Head of caudate nucleus (tissue), 42 donors: ENCODE measurements around the gene TNFRSF4.

Source experiments
- DNase-seq, 42 donors: peaks; one replicate each; pipeline versions ENCODE4 v3.0.0 to v3.0.0-alpha.2; 2020 to 2021; ENCODE audit warnings: mixed read lengths in 7 of 42
- intact Hi-C: fragments of 100-400 bp; cut with DNase I; formaldehyde crosslinking; loops from one replicate; pipeline ENCODE4 v1.15.0; 2022

The TNFRSF4 gene

GRCh38 chr1:1166642-1167397, 47.1 kb downstream of the TNFRSF4 start:
- DNase-seq, result no peak

GRCh38 chr1:1165900-1166421, 48.0 kb downstream of the TNFRSF4 start:
- no peak for DNase-seq
- intact Hi-C loops, result no loop called here

More at GRCh38 chr1:1166642-1167397, 47.1 kb downstream of the TNFRSF4 start:
- intact Hi-C loops, result no loop called here

GRCh38 chr1:1165485-1165884, 48.5 kb downstream of the TNFRSF4 start:
- DNase-seq, result no peak
- intact Hi-C loops, result no loop called here

GRCh38 chr1:1164701-1165451, 49.1 kb downstream of the TNFRSF4 start:
- DNase-seq, result no peak
- intact Hi-C loops, result no loop called here

GRCh38 chr1:1164361-1164700, 49.6 kb downstream of the TNFRSF4 start:
- no peak for DNase-seq
- intact Hi-C loops, result no loop called here

- intact Hi-C loops, result no loop called here
- no peak for DNase-seq
These were observed 50.3 kb downstream of the TNFRSF4 start for GRCh38 chr1:1163538-1164070.

- intact Hi-C loops, result no loop called here
- DNase-seq, result no peak
These were observed 51.1 kb downstream of the TNFRSF4 start for GRCh38 chr1:1162597-1163537.

- intact Hi-C loops, result no loop called here
- DNase-seq, result no peak
These were observed 52.3 kb downstream of the TNFRSF4 start for GRCh38 chr1:1161683-1162079.
